ENCODE measurements around the gene AGAP3.

GRCh38 chr7:151167197-151167961 is 81.1 kb downstream of the AGAP3 start, which contains the start of gene GBX1:
- TF ChIP-seq GATA2 (IDR thresholded peaks at IDR 0.05; ENCODE audit: low read depth, low read length): no peak
- TF ChIP-seq GATA3 (IDR thresholded peaks at IDR 0.05; ENCODE audit: low read depth, low read length): no peak
